ENCODE measurements around the gene DISC1.
"Not testable (repeated sequence)": the region's sequence is repeated elsewhere in the genome, so short reads cannot be mapped to it uniquely, and the experiment has no call there.

The DISC1 gene

GRCh38 chr1:231734417-231734816 is 107.8 kb downstream of the DISC1 start:
- no peak for DNase-seq (ENCODE audit: low read depth)

GRCh38 chr1:231735411-231735810 is 108.8 kb downstream of the DISC1 start:
- DNase-seq (ENCODE audit: low read depth) = no peak

GRCh38 chr1:231735941-231736340 is 109.4 kb downstream of the DISC1 start:
- DNase-seq (ENCODE audit: low read depth) = no peak

- no peak for DNase-seq (ENCODE audit: low read depth)
Measured at GRCh38 chr1:231736464-231736863, 109.9 kb downstream of the DISC1 start.

- no peak for DNase-seq (ENCODE audit: low read depth)
Measured at GRCh38 chr1:231738554-231738953, 112.0 kb downstream of the DISC1 start.

GRCh38 chr1:231743966-231744365 is 117.4 kb downstream of the DISC1 start:
- no peak for DNase-seq (ENCODE audit: low read depth)

- DNase-seq (ENCODE audit: low read depth) = no peak
Measured at GRCh38 chr1:231748760-231749415, 122.3 kb downstream of the DISC1 start.

GRCh38 chr1:231750296-231750695 is 123.7 kb downstream of the DISC1 start:
- no peak for DNase-seq (ENCODE audit: low read depth)

GRCh38 chr1:231750818-231751362 is 124.3 kb downstream of the DISC1 start:
- no peak for DNase-seq (ENCODE audit: low read depth)

- no peak for DNase-seq (ENCODE audit: low read depth)
Measured at GRCh38 chr1:231751415-231751814, 124.8 kb downstream of the DISC1 start.

- no peak for DNase-seq (ENCODE audit: low read depth)
Measured at GRCh38 chr1:231753313-231753712, 126.7 kb downstream of the DISC1 start.

- no peak for DNase-seq (ENCODE audit: low read depth)
Measured at GRCh38 chr1:231757101-231757404, 130.5 kb downstream of the DISC1 start.

- no peak for DNase-seq (ENCODE audit: low read depth)
Measured at GRCh38 chr1:231757759-231758158, 131.2 kb downstream of the DISC1 start.

- no peak for DNase-seq (ENCODE audit: low read depth)
Measured at GRCh38 chr1:231761252-231761651, 134.7 kb downstream of the DISC1 start.

GRCh38 chr1:231761747-231762541 is 135.4 kb downstream of the DISC1 start:
- DNase-seq (ENCODE audit: low read depth) = no peak

- no peak for DNase-seq (ENCODE audit: low read depth)
Measured at GRCh38 chr1:231763456-231763855, 136.9 kb downstream of the DISC1 start.

- DNase-seq (ENCODE audit: low read depth) = not testable (repeated sequence)
Measured at GRCh38 chr1:231765825-231766224, 139.2 kb downstream of the DISC1 start.

GRCh38 chr1:231767471-231767870 is 140.9 kb downstream of the DISC1 start:
- no peak for DNase-seq (ENCODE audit: low read depth)

- no peak for DNase-seq (ENCODE audit: low read depth)
Measured at GRCh38 chr1:231768416-231768815, 141.8 kb downstream of the DISC1 start.

GRCh38 chr1:231770506-231771175 is 144.1 kb downstream of the DISC1 start:
- DNase-seq (ENCODE audit: low read depth) = no peak

- no peak for DNase-seq (ENCODE audit: low read depth)
Measured at GRCh38 chr1:231774719-231775335, 148.2 kb downstream of the DISC1 start.

GRCh38 chr1:231776010-231776756 is 149.6 kb downstream of the DISC1 start:
- DNase-seq (ENCODE audit: low read depth) = no peak
